Measurements from ENCODE around the gene OR2T11. TPM values are rescaled to one million over a fixed set of nuclear protein-coding genes. Genes with fewer than 3 reads are reported as not detected.

The OR2T11 gene
- total and polyA plus RNA-seq, 8 donors = 0.04 to 0.12 (median 0.09) TPM; not detected in 5

DNA sequence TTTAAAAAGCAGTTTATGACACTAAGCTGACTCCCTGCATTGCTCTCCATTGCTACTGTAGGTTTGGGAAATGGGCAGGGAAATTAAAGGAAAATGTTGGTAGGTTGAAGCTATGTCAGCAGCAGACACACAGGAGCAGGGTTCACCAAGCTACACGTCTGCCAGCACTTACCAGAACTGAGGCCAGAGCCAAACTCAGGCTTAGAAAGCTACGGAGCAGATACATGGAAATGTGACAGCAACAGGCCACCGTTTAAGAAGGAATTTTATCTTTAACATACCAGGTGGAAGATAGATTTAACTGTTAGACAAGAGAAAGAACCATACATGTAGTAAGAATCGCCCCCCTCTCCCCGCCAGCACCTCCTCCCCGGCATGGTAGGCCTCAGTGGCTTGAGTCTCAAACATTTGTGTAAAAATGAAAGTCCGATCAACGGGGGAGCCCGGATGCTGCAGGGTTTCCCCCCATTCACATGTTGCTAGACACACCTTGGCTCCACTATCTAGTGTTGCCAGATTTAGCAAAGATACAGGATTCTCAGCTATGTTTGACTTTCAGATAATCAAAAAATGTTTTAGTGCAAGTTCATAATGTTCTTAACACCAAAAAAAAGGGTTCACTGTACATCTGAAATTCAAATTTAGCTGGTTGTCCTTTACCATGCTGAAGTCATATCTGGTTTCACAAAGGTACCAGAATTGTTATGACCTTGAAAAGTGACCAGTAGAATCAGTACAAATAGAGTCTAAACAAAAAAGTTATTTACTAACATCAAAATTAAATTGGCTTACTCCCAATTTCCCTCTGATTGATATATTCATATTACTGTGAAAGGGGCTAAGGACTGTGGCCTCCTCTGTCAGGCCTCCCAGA is 6.7 kb downstream of the OR2T11 start:
- DNase-seq = no peak
- Histone ChIP-seq H3K4me1 (no peaks in the 10 kb centered on the region), H3K4me3 (no peak overlapping the region), H3K27me3 (no peaks in the 10 kb centered on the region), H3K27ac (no peak overlapping the region), H3K9me3 (no peaks in the 10 kb centered on the region), H3K36me3 (no peaks in the 10 kb centered on the region)
- 76 to 82% methylated on average over 9 of the region's 9 CpGs for WGBS, 2 donors
- FAIRE-seq = no peak
- no peak for TF ChIP-seq CTCF (IDR thresholded peaks at IDR 0.05)
- intact Hi-C loops (cut with DNase I) = loop anchor here in 1 of 3 donors (10.0 kb wide), 1 partner anchor 67 kb away; no protein-coding TSS in a partner anchor
- no peak for ATAC-seq

GRCh38 chr1:248625971-248626370 is 8.9 kb downstream of the OR2T11 start:
- no peak for DNase-seq
- ATAC-seq = no peak
- Histone ChIP-seq H3K4me3 (no peak overlapping the region), H3K4me1 (no peaks in the 10 kb centered on the region), H3K27ac (no peak overlapping the region), H3K36me3 (no peaks in the 10 kb centered on the region), H3K27me3 (no peaks in the 10 kb centered on the region), H3K9me3 (no peaks in the 10 kb centered on the region)
- no peak for FAIRE-seq
- 70 to 80% methylated on average over 5 of the region's 5 CpGs for WGBS, 2 donors
- intact Hi-C loops (cut with DNase I) = loop anchor here in 1 of 3 donors (10.0 kb wide), 1 partner anchor 69 kb away; no protein-coding TSS in a partner anchor
- no peak for TF ChIP-seq CTCF (IDR thresholded peaks at IDR 0.05)

- no peak for ATAC-seq
- Histone ChIP-seq H3K27me3 (no peaks in the 10 kb centered on the region), H3K36me3 (no peaks in the 10 kb centered on the region), H3K27ac (no peak overlapping the region), H3K4me1 (no peaks in the 10 kb centered on the region), H3K9me3 (no peaks in the 10 kb centered on the region), H3K4me3 (no peak overlapping the region)
- DNase-seq = no peak
- 64 to 71% methylated on average over 4 of the region's 4 CpGs for WGBS, 2 donors
- intact Hi-C loops (cut with DNase I) = loop anchor here in 1 of 3 donors (10.0 kb wide), 1 partner anchor 70 kb away; no protein-coding TSS in a partner anchor
- no peak for TF ChIP-seq CTCF (IDR thresholded peaks at IDR 0.05)
- FAIRE-seq = no peak
Measured at GRCh38 chr1:248625166-248625565, 9.7 kb downstream of the OR2T11 start.

DNA sequence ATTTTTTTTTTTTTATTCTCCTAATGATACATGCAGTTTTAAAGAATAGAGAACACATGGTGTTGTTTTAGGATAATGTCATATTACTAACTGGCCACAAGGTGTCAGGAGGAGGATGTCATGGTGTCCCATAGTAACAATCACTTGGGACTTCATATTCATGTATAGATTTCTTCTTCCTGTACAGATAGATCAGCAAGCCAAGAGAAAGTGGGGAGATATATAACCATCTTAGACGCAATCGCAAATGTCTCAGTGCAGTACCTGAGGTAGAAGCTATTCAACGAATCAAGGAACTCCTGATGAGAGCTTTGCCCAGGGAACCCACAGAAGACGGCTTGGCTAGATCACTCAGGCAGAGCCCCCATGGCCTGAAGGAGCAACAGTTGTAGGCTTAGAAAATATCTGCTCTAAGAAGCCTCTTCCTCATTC is 12.3 kb downstream of the OR2T11 start:
- intact Hi-C loops (cut with DNase I) = loop anchor here in 1 of 3 donors (5.0 to 10.0 kb wide), 2 partner anchors 72 to 185 kb away; no protein-coding TSS in a partner anchor
- Histone ChIP-seq H3K36me3 (no peaks in the 10 kb centered on the region), H3K4me1 (no peaks in the 10 kb centered on the region), H3K4me3 (no peak overlapping the region), H3K9me3 (no peaks in the 10 kb centered on the region), H3K27me3 (no peaks in the 10 kb centered on the region), H3K27ac (no peak overlapping the region)
- TF ChIP-seq CTCF (IDR thresholded peaks at IDR 0.05) = peak in 3 of 4 donors; percentile 54 to 60 (median 57)
- no peak for DNase-seq
- peak; percentile 81 for FAIRE-seq
- 47 to 53% methylated on average over 4 of the region's 4 CpGs for WGBS, 2 donors
- peak in 3 of 4 donors; percentile 87 to 91 (median 88) for ATAC-seq
